Tibial artery (tissue), 4 donors: ENCODE measurements around the gene ESPL1.

Source experiments
- DNase-seq, 2 donors: peaks; one replicate each; pipeline ENCODE4 v3.0.0-alpha.2; 2019
- H3K27ac ChIP-seq, 2 donors: fragments of 200-600 bp; sonication (generic) in 1 of 2; 1 replicate in 1 of 2; 2 replicates in 1 of 2; pipeline ENCODE4 v1.5.1; 2018 to 2019; ENCODE audit warnings: mild to moderate bottlenecking in 1 of 2
- H3K27me3 ChIP-seq, 2 donors: fragments of 200-600 bp; sonication (generic) in 1 of 2; one replicate each; pipeline versions ENCODE4 v1.5.1 to v1.6.0; 2016 to 2019
- H3K36me3 ChIP-seq, 3 donors: fragments of 200-600 bp; sonication (generic) in 2 of 3; one replicate each; pipeline ENCODE4 v1.5.1; 2016 to 2019; ENCODE audit warnings: mild to moderate bottlenecking in 2 of 3
- H3K4me1 ChIP-seq, 4 donors: fragments of 200-600 bp; sonication (generic) in 2 of 4; 1 replicate in 3 of 4; 2 replicates in 1 of 4; pipeline ENCODE4 v1.5.1; 2016 to 2019
- H3K4me3 ChIP-seq, 2 donors: fragments of 200-600 bp; sonication (generic) in 1 of 2; 1 replicate in 1 of 2; 2 replicates in 1 of 2; pipeline ENCODE4 v1.5.1; 2018 to 2019; ENCODE audit warnings: mild to moderate bottlenecking in 2 of 2
- H3K9me3 ChIP-seq, 3 donors: fragments of 200-600 bp; sonication (generic) in 1 of 3; one replicate each; pipeline ENCODE4 v1.5.1; 2016 to 2019
- CTCF ChIP-seq, 2 experiments: fragments of 200-600 bp in 1 of 2; fragments of 450-650 bp in 1 of 2; IDR thresholded peaks; one replicate each; pipeline ENCODE4 v1.5.1; 2017 to 2019; ENCODE audit warnings: antibody characterized with exemption in 2 of 2, mild to moderate bottlenecking in 1 of 2, moderate library complexity in 1 of 2
- intact Hi-C: fragments of 100-400 bp; cut with DNase I; formaldehyde crosslinking; loops from one replicate; pipeline ENCODE4 v1.15.0; 2023; ENCODE audit warnings: low total_unique reads

Gene ESPL1

GRCh38 chr12:53229454-53229853 is 38.6 kb upstream of the ESPL1 start:
- Histone ChIP-seq H3K4me3 (no peak overlapping the region), H3K27me3 (no peaks in the 10 kb centered on the region), H3K27ac (peak overlapping the region; percentile 88 to 96), H3K36me3 (peaks cover 0 to 28% (median 11%) of the 10 kb centered on the region in 3 donors), H3K4me1 (peaks cover 11 to 84% (median 66%) of the 10 kb centered on the region in 4 donors), H3K9me3 (no peaks in the 10 kb centered on the region)
- DNase-seq: peak in 1 of 2 donors; percentile 35
- intact Hi-C loops: no loop called here
- no peak for TF ChIP-seq CTCF (IDR thresholded peaks at IDR 0.05)

GRCh38 chr12:53230108-53230845 is 37.8 kb upstream of the ESPL1 start:
- no peak for DNase-seq
- TF ChIP-seq CTCF (IDR thresholded peaks at IDR 0.05): no peak
- intact Hi-C loops: no loop called here
- Histone ChIP-seq H3K4me1 (peaks cover 11 to 84% (median 62%) of the 10 kb centered on the region in 4 donors), H3K36me3 (peaks cover 0 to 26% (median 11%) of the 10 kb centered on the region in 3 donors), H3K27ac (peak overlapping the region; percentile 88 to 96), H3K27me3 (no peaks in the 10 kb centered on the region), H3K9me3 (no peaks in the 10 kb centered on the region), H3K4me3 (peak overlapping the region; percentile 66 to 90)

- Histone ChIP-seq H3K4me1 (peaks cover 11 to 80% (median 52%) of the 10 kb centered on the region in 4 donors), H3K36me3 (peaks cover 0 to 15% (median 11%) of the 10 kb centered on the region in 3 donors), H3K4me3 (peak overlapping the region; percentile 66 to 90), H3K9me3 (no peaks in the 10 kb centered on the region), H3K27me3 (no peaks in the 10 kb centered on the region), H3K27ac (peak overlapping the region; percentile 88 to 96)
- TF ChIP-seq CTCF (IDR thresholded peaks at IDR 0.05): no peak
- no peak for DNase-seq
- intact Hi-C loops: no loop called here
These were observed 36.5 kb upstream of the ESPL1 start for GRCh38 chr12:53231671-53231920.

GRCh38 chr12:53231921-53232645 is 36.0 kb upstream of the ESPL1 start, which contains the start of gene RARG:
TSS of gene RARG (minus strand) at chr12:53232209. CDS start at chr12:53227545, 4,664 bp downstream.
- peaks cover 0 to 10% (median 7%) of the 10 kb centered on the region in 3 donors for H3K36me3 ChIP-seq
- no peaks in the 10 kb centered on the region for H3K9me3 ChIP-seq
- DNase-seq: peak; percentile 74 to 93
- peak within 1 kb of the TSS; percentile 66 to 90 for H3K4me3 ChIP-seq
- no peaks in the 10 kb centered on the region for H3K27me3 ChIP-seq
- H3K4me1 ChIP-seq: peaks cover 11 to 77% (median 52%) of the 10 kb centered on the region in 4 donors
- intact Hi-C loops: no loop called here
- no peak for TF ChIP-seq CTCF (IDR thresholded peaks at IDR 0.05)
- H3K27ac ChIP-seq: peak within 1 kb of the TSS; percentile 88 to 96

GRCh38 chr12:53232646-53233461 is 35.2 kb upstream of the ESPL1 start:
- H3K9me3 ChIP-seq: no peaks in the 10 kb centered on the region
- H3K27me3 ChIP-seq: no peaks in the 10 kb centered on the region
- intact Hi-C loops: no loop called here
- TF ChIP-seq CTCF (IDR thresholded peaks at IDR 0.05): no peak
- peak overlapping the region; percentile 66 to 90 for H3K4me3 ChIP-seq
- H3K36me3 ChIP-seq: peaks cover 0 to 2% (median 0%) of the 10 kb centered on the region in 3 donors
- peak overlapping the region; percentile 88 to 96 for H3K27ac ChIP-seq
- peak; percentile 74 to 89 for DNase-seq
- peaks cover 11 to 69% (median 48%) of the 10 kb centered on the region in 4 donors for H3K4me1 ChIP-seq
